ENCODE data around the gene SNX3. TPM values are rescaled to one million over a fixed set of nuclear protein-coding genes. Genes with fewer than 3 reads are reported as not detected.

SNX3 gene
- total RNA-seq, 4 donors from 2014 or later = 96.5 to 155 (median 107) TPM

GRCh38 chr6:108179741-108180140, 81.1 kb downstream of the SNX3 start:
- H3K27ac ChIP-seq = no peak overlapping the region
- intact Hi-C loops (cut with DNase I) = no loop called here
- H3K9me3 ChIP-seq = no peaks in the 10 kb centered on the region
- no peak for TF ChIP-seq CTCF (IDR thresholded peaks at IDR 0.05)
- TF ChIP-seq POLR2A (IDR thresholded peaks at IDR 0.05) = no peak
- no peak overlapping the region for H3K4me3 ChIP-seq
- no peaks in the 10 kb centered on the region for H3K36me3 ChIP-seq
- WGBS, 2 donors = 61 to 62% methylated on average over 3 to 4 of the region's 4 CpGs
- H3K27me3 ChIP-seq = peaks cover 14 to 93% (median 20%) of the 10 kb centered on the region in 4 donors
- no peak for DNase-seq
- H3K4me1 ChIP-seq = peaks cover 15 to 20% (median 15%) of the 10 kb centered on the region in 3 donors

GRCh38 chr6:108176281-108177089, 84.4 kb downstream of the SNX3 start:
- Histone ChIP-seq H3K27ac (no peak overlapping the region), H3K36me3 (no peaks in the 10 kb centered on the region), H3K27me3 (peaks cover 14 to 100% (median 26%) of the 10 kb centered on the region in 4 donors), H3K9me3 (no peaks in the 10 kb centered on the region), H3K4me3 (peak overlapping the region; percentile 26 to 64 (median 40)), H3K4me1 (peaks cover 15 to 26% (median 15%) of the 10 kb centered on the region in 3 donors)
- 11 to 14% methylated on average over 13 to 28 of the region's 46 CpGs for WGBS, 2 donors
- TF ChIP-seq POLR2A (IDR thresholded peaks at IDR 0.05) (no peak), CTCF (IDR thresholded peaks at IDR 0.05) (no peak)
- no peak for DNase-seq
- intact Hi-C loops (cut with DNase I) = no loop called here

- Histone ChIP-seq H3K27me3 (peaks cover 14 to 100% (median 30%) of the 10 kb centered on the region in 4 donors), H3K36me3 (no peaks in the 10 kb centered on the region), H3K4me1 (peaks cover 15 to 31% (median 15%) of the 10 kb centered on the region in 3 donors), H3K9me3 (no peaks in the 10 kb centered on the region), H3K4me3 (peak overlapping the region; percentile 26 to 64 (median 40)), H3K27ac (no peak overlapping the region)
- intact Hi-C loops (cut with DNase I) = no loop called here
- TF ChIP-seq CTCF (IDR thresholded peaks at IDR 0.05) (peak in 3 of 6 experiments; percentile 6 to 57 (median 40)), POLR2A (IDR thresholded peaks at IDR 0.05) (no peak)
- DNase-seq = no peak
- WGBS, 2 donors = 2 to 10% methylated on average over 10 to 24 of the region's 38 CpGs
Measured at GRCh38 chr6:108175592-108176279, 85.1 kb downstream of the SNX3 start.

GRCh38 chr6:108175176-108175591, 85.7 kb downstream of the SNX3 start:
- TF ChIP-seq CTCF (IDR thresholded peaks at IDR 0.05) (peak in 1 of 6 experiments; percentile 8), POLR2A (IDR thresholded peaks at IDR 0.05) (no peak)
- Histone ChIP-seq H3K9me3 (no peaks in the 10 kb centered on the region), H3K27me3 (peaks cover 14 to 100% (median 34%) of the 10 kb centered on the region in 4 donors), H3K4me3 (peak overlapping the region; percentile 26 to 64 (median 40)), H3K27ac (no peak overlapping the region), H3K36me3 (no peaks in the 10 kb centered on the region), H3K4me1 (peaks cover 15 to 37% (median 15%) of the 10 kb centered on the region in 3 donors)
- intact Hi-C loops (cut with DNase I) = no loop called here
- DNase-seq = no peak
- WGBS, 2 donors = 23 to 41% methylated on average over 16 to 20 of the region's 22 CpGs

All from esophagus squamous epithelium (tissue), 5 donors.